Skeletal muscle cell (primary cell): ENCODE results near the gene SIGLEC5.
A peak's percentile ranks its signal among the peaks of the same experiment; 100 is the strongest.

ENCODE experiments used
- DNase-seq: peaks from one replicate; pipeline ENCODE4 v3.0.0-alpha.2; 2010; ENCODE audit warnings: low read depth
- H3K4me3 ChIP-seq: 2 replicates; pipeline ENCODE4 v1.5.1; 2011; ENCODE audit warnings: low read depth, mild to moderate bottlenecking, control low read depth, low read length, moderate library complexity

Gene SIGLEC5

DNA sequence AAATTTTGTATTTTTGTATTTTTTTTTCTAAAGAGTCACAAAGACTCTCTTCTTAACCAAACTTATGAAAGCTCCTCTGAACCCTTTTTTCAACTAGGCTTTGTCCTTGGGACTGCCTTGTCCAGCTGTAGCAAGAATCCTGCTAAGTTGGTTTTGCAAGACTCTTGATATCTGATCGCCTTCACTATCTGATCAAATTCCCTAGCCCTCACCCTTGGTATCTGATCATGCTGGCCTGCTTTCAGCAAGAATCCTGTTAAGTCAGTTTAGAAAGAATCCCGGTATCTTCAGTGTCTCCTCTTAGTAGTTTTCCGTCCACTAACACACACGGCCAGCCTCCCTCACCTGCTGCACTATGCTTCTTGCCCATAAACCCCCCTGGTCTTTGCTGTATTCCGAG, 1.9 kb upstream of the SIGLEC5 start:
- H3K4me3 ChIP-seq: no peak overlapping the region
- DNase-seq: no peak

DNA sequence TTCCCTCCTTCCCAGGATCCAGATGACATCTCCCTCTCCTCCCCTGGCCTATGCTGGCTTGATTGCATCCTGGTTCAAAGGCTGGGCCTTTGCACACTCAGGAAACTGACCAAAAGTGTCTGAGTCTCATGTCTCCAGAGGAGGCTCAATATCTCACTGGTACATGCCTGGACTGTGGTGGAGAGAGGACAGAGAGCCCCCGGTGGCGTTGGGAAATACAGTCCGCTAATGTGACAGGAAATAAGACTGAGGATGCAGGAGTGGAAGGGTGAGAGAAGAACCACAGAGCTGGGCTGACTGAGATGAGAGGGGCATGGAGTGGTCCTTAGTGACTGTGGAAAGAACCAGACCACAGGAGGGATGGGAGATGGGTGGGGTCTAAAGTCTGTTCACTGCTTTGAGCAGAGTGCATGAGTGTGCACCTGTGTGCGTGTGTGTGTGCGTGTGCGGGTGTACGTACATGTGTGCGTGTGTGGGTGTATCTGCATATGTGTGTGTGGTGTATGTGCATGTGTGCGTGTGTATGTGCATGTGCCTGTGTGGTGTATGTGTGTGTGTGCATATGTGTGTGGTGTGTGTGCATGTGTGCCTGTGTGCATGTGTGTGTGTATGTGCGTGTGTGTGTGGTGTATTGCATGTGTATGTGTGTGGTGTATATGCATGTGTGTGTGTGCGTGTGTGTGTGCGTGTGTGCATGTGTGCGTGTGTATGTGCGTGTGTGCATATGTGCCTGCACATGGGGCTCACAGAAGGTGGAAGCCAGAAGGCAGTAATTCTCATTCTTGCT, 1.9 kb downstream of the SIGLEC5 start:
- H3K4me3 ChIP-seq: no peak overlapping the region

DNA sequence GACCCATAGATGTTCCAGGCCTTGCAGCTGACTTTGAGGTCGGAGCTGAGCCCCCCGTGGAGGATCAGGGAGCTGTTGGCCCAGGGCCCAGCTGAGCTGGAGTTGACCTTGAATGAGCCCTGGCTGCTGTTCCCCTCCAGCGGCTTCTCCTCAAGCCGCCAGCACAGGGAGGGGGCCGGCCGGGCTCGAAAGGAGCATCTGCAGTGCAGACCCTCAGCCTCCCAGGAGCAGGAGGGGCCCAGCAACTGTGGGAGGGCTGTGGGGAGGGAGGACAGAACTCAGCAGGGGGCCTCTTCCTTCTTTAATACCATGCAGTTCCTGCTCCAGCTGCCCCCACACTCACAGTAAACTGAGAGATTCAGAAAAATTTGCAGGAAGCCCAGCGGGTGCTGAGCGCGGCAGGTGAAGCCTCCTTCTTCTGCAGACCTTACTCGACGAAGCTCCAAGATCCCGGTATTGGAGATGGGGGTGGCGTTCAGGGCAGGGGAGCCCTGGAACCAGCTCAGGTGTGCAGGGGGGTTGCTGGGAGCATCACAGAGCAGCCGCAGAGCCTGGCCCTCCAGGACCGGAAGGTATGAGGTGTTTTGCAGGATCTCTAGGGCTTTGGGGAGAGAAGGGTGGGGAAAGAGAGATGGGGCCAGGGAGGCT, 2.6 kb downstream of the SIGLEC5 start:
- H3K4me3 ChIP-seq: no peak overlapping the region

More for the DNA sequence above, 1.9 kb downstream of the SIGLEC5 start:
- DNase-seq: no peak

DNA sequence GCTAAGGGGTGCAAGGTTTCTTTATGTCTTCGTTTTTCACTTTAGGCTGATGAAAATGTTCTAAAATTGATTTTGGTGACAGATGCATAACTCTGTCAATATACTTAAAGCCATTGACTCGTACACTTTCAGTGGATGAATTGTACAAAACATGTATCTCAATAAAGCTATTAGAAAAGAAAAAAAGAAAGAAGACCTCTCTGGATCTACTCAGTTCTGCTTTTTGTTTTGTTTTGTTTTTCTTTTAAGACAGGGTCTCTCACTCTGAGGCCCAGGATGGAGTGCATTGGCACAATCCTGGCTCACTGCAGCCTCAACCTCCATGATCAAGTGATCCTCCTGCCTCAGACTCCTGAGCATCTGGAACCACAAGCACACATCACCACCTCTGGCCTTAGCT, 3.5 kb downstream of the SIGLEC5 start:
- no peak overlapping the region for H3K4me3 ChIP-seq
- no peak for DNase-seq

More for the DNA sequence above, 2.6 kb downstream of the SIGLEC5 start:
- no peak for DNase-seq

DNA sequence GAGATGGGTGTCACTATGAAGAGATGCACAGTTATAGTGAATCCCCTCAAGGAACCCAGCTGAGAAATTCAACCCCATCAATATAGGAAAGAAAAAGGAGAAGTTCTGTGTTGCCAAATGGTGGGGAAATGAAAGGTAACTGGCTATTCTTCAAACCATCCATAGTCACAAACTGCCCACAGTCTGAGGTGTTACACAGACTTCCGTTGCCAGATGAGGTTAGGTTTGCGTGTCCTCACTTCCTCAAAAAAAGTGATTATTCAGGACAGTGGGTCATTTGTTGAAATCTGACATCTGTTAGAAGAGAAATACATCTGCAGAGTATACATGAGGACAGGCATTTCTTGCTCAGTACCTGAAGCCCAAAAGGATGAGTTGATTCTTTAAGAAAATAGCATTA, 9.0 kb downstream of the SIGLEC5 start:
- no peak overlapping the region for H3K4me3 ChIP-seq

DNA sequence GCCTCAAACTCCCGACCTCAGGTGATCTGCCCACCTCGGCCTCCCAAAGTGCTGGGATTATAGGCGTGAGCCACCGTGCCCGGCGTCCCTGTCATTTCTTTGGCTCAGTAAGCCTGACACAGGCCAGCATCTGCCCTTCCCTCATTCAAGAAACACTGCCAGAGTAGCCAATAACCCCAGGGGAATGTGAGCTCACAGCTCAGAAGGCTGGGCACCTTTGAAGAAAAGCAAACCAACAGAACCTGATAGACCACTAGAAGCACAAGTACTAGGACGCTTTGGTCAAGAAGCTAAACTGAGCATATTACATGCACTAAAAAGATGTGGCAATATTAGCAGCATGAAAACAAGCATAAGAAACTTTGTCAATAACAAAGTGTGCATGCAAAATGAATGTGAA, 14.2 kb downstream of the SIGLEC5 start:
- H3K4me3 ChIP-seq: no peak overlapping the region
- DNase-seq: no peak

More for the DNA sequence above, 9.0 kb downstream of the SIGLEC5 start:
- DNase-seq: no peak

DNA sequence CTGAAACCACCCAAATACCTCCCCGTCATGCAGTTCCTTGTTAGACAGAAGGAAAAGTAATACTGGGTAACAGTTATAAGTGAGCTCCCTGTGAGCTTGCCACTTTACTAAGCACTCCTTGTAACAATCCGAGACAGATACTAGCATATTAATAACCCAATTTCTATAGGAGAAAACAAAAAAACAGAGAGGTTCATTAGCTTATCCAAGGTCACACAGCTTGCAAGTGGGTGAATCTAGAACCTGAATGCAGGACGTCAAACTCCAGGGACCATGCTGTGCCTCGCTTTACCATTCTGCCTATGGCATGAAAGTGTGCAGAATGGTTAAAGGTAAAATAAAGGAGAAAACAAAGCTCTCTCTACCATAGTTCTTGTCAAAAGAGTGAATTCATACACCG, 15.4 kb downstream of the SIGLEC5 start:
- no peak overlapping the region for H3K4me3 ChIP-seq
- no peak for DNase-seq

DNA sequence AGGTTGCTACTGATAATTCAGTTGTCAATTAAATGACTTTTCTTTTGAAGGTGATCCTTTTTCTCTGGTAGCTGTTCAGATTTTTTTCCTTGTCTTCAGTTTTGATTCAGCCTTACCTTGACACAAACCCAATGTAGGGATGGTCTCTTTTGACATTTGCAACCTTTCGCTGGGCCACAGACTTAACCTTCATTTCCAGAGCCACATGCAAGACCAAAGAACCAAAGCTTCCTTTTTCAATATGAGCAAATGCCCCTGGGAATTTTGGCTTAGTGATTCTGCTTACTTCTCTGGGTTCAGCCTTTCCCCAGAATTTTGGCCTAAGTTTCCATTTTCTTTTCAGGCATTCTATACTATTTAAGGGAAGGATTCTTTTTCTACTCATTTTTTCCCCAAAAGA, 19.6 kb downstream of the SIGLEC5 start:
- no peak overlapping the region for H3K4me3 ChIP-seq
- no peak for DNase-seq

DNA sequence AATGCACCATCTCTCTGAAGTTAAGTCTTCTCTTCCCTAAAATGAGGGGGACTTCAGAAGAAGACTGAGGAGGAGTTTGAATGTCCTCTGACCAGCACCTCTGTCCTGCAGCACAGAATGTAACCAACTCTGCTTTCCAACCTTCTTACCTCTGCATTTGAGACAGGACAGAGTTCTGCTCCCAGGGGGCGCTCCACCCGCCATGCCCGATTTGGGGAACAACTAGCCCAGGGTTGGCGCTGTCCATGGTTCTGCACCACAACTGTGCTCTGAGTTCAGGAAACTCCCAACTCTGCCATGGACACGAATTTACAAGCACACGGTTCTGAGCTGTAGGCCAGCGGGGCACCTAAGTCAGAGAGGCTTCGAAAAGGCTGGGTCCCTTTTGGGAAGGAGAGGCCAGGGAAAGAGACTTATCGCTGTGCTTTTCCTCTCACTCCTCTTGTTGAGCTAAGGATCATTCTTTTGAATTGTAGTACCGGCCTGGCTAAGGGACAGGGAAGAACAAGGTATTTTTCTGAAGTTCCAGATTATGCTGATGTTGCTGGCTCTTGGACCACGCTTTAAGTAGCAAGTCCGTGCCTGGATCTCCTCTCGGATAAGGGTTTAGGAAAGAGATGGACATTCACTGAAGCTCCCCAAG, 22.2 kb downstream of the SIGLEC5 start:
- H3K4me3 ChIP-seq: no peak overlapping the region
- DNase-seq: peak; percentile 11

DNA sequence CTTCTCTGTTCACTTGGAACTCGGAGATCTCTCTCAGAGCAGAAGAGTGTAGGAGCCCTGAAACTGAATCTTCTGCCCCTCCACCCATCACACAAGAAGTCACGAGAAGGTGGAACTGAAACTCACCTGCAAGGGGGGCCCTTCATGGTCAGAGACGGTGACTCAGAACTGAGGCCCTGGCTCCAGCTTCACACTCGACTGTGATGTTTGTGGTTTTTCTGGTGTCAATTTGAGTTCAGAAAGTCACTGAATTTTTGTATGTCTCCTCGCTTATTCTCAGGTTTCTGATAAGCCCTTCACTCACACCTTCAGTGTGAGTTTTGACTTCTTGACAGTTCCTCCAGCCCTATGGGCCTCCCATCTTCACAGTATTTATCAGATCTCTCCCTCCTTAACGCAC, 23.1 kb downstream of the SIGLEC5 start:
- DNase-seq: no peak
- no peak overlapping the region for H3K4me3 ChIP-seq

DNA sequence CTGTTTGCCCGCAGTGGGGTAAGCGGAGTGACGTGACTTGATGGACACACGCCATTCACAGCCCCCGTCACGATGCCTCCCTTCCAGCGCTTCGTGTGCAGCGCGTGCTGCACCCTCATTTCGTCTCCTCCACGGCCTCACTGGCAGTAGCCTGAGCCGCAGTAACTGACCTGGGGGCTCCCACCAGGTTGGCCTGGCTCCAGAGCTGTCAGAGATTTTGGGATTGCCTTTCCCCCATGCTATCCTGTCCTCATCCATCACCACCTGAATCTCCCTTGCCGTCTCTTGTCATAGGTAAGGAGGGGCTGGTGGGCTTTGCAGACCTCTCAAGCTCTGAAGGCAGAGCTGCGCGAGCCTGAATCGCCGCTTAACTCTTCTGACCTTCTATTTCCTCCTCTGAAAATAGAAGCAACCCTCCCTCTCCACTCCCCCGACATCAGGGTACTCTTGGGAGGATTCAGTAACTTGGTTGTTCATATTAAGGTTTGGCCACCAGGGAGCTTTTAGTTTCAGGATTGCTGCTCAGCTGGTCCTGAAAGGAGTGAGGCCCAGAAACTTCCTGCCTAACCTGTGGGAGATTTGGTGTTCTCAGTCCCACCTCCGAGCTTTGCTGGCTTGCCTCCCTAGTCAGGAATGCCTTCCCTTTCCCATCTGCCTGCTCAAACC, 27.9 kb downstream of the SIGLEC5 start:
- no peak overlapping the region for H3K4me3 ChIP-seq
- DNase-seq: no peak

DNA sequence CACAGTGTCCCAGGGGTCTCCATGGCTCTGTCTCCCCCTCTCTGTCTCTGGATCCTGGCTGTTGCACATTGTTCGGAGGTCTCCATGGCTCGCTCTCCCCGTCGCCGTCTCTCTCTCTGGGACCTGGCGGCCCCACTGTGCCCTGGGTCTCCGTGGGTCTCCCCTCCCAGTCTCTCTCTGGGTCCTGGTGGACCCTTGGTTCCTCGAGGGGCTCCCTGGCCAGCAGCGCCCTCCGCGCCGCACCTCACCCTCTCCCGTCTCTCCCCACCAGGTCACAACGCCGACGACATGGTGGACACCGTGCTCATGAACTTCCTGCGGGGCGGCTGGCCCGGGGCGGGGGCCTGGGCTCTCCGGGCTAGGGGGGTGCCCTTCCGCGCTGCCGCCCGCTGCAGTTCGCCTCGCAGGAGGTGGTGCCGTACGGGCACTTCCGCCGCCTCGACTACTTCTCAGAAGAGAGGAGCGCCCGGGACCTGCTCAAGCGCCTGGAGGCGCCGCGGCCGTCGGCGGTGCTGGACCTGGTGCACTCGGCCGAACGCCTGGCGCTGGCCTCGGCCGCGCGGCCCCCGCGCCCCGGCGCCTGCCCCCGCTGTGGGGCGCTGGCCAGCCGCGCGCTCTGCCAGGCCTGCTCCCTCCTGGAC, 29.1 kb downstream of the SIGLEC5 start:
- no peak for DNase-seq
- no peak overlapping the region for H3K4me3 ChIP-seq

DNA sequence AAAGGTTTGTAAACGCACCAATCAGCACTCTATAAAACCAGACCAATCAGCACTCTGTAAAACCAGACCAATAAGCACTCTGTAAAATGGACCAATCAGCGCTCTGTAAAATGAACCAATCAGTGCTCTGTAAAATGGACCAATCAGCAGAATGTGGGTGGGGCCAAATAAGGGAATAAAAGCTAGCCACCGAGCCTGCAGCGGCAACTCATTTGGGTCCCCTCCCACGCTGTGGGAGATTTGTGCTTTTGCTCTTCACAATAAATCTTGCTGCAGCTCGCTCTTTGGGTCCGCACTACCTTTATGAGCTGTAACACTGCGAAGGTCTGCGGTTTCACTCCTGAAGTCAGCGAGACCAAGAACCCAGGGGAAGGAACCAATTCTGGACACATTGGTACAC, 31.1 kb downstream of the SIGLEC5 start:
- no peak overlapping the region for H3K4me3 ChIP-seq
- DNase-seq: no peak

DNA sequence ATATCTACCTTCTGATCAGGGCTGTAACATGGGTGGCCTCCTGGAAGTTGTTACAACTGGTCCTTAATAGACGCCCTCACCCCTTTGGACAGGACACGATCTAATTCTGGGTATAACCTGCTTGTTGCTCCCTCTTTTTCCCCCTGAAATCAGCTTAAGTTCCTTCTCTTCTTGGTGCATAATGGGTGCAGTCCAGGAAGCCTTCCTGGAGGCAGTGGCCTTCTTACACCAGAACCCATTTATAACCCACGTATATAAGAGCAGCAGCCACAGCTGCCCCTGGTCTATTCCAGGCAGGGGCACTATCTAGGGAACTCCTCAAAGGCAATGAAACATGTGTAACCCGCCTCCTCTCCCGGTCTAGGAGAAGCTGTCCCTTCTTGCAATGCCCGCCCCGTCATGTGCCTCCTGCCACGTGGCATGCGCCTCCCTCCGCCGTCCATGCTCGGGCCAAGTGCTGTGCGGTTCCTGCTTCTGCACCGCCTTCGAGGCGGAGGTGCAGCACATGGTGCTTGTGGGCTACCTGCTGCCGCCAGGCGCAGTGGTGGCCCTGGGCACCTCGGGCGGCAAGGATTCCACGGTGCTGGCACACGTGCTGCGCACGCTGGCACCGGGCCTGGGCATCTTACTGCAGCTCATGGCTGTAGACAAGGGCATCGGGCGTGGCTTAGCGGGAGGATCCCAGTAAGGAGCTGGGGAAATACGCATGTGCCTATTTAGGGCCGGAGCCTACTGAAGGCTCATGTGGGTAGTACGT, 31.9 kb downstream of the SIGLEC5 start:
- no peak overlapping the region for H3K4me3 ChIP-seq
- DNase-seq: no peak

DNA sequence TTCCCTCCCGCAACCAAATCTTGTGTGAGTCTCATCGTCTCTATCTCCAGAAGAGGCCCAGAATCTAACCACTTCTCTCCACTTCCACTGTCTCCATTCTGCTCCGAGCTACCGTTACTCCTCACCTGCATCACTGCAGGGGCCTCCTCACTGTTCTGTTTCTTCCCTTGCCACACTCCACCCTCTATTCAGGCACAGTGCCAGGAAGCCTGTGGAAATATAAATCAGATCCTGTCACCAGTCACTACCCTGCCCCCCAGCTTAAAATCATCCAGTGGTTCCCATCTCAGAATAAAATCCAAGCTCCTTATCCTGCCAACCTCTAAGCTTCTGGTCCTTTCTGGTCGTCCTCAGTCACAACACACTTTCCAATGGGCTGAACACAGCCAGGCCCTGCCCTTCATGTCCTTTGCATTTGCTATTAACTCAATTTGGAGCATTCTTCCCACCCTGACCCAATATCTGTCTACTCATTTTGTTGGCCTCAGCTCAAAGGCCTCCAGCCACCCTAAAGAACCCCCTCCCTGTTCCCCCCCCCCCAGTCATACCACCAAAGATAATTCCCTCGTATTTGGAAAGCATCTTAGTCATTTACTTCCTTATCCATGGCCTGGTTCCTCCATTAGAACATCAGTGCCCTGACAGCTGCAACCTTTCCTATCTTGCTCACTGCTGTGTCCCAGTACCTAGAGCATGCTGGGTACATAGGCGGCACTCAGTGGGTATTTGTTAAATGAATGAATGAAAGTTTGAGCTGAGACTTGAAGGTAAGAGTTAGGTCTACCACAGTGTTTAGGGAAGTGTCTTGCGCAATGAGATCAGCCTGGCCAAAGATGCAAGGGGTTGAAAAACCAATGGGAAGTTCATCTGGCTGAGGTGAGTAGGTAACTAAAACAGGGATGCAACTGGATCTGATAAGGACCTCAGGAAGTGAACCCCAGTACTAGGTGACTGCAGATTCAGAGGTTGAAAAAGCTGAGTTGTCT, 34.7 kb downstream of the SIGLEC5 start:
- H3K4me3 ChIP-seq: peak overlapping the region; percentile 86
- no peak for DNase-seq

DNA sequence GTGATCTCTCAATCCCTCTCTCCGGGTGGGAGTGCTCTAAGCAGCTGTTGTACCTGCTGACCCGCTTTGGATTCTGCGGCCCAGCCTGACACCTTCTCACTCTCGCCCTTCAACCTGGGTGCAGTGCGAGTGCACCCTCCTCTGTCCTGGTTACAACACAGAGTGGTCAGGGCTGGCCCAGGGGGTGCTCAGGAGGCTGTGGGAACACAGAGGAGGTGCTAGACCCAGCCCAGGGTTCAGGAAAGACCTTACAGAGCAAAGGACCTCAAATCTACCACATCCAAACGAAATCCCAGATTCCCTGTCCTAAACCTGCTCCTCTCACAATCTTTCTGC, 35.5 kb downstream of the SIGLEC5 start:
- DNase-seq: no peak
- peak overlapping the region; percentile 86 for H3K4me3 ChIP-seq

DNA sequence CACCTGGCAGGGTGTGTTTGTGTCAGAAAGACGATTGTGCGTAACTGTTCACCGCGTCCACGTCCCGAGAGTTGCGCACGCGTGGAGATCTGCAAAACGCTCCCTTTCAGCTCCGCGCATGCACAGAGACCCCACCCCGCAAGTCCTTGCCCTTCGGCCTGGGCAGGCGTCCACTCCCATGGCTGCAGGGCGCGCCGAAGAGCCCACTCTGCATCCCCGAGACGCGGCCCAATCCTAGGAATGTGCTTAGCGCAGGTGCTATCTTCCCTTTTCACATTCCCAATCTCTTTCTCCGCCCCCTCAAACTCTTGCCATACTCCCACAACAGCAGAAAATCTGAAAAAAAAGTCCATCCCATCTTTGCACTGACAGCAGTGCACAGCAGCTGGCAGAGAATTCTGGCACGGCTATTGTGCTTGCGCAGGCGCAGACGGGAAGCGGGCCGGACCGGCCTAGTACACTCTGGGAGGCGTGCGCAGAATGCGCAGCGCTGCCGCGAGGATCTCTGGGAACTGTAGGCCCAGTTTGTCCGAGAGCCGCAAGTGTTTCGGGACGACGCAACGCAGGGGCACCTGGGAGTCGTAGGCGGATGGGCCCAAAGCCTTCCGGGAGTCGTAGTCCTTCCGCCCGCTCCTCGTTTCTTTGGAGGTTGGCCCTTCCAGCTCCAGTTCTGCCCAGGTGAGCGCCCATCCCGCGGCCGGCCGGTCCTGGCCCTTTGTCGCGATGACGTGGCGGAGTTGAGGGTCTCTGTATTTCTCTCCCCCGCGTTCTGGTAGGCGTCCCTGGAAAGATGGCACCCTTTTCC, 36.0 kb downstream of the SIGLEC5 start:
- H3K4me3 ChIP-seq: peak overlapping the region; percentile 86

More for the DNA sequence above, 36.0 kb downstream of the SIGLEC5 start:
- DNase-seq: peak; percentile 87
